DND-41 (cell line): ENCODE measurements around the gene PIF1.

Source experiments
- EZH2 ChIP-seq: IDR thresholded peaks from 3 replicates; pipeline ENCODE4 v1.6.1; 2012; ENCODE audit warnings: borderline replicate concordance, low read depth, mild to moderate bottlenecking, moderate library complexity, low read length, inconsistent platforms; ENCODE audit not compliant: severe bottlenecking
- TF ChIP-seq, protein P1 (sequence below): IDR thresholded peaks from 2 replicates; pipeline ENCODE4 v1.5.1; 2012; ENCODE audit warnings: borderline replicate concordance, low read length, moderate library complexity, mild to moderate bottlenecking; ENCODE audit not compliant: poor library complexity, severe bottlenecking; ENCODE audit errors: extremely low read depth

DNA sequence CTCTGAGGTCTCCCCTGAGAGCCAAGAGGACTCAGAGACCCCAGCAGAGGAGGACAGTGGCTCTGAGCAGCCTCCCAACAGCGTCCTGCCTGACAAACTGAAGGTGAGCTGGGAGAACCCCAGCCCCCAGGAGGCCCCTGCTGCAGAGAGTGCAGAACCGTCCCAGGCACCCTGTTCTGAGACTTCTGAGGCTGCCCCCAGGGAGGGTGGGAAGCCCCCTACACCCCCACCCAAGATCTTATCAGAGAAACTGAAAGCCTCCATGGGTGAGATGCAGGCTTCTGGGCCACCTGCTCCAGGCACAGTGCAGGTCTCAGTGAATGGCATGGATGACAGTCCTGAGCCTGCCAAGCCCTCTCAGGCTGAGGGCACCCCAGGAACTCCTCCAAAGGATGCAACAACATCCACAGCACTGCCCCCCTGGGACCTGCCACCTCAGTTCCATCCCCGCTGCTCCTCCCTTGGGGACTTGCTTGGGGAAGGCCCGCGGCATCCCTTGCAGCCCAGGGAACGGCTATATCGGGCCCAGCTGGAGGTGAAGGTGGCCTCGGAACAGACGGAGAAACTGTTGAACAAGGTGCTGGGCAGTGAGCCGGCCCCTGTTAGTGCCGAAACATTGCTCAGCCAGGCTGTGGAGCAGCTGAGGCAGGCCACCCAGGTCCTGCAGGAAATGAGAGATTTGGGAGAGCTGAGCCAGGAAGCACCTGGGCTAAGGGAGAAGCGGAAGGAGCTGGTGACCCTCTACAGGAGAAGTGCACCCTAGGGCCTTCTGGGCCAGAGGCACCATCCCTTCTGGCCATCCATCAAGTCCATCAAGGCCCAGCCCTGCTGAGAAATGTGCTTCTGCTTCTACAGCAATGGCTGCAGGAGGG lies 39.9 kb upstream of the PIF1 start:
- TF ChIP-seq, protein P1, sequence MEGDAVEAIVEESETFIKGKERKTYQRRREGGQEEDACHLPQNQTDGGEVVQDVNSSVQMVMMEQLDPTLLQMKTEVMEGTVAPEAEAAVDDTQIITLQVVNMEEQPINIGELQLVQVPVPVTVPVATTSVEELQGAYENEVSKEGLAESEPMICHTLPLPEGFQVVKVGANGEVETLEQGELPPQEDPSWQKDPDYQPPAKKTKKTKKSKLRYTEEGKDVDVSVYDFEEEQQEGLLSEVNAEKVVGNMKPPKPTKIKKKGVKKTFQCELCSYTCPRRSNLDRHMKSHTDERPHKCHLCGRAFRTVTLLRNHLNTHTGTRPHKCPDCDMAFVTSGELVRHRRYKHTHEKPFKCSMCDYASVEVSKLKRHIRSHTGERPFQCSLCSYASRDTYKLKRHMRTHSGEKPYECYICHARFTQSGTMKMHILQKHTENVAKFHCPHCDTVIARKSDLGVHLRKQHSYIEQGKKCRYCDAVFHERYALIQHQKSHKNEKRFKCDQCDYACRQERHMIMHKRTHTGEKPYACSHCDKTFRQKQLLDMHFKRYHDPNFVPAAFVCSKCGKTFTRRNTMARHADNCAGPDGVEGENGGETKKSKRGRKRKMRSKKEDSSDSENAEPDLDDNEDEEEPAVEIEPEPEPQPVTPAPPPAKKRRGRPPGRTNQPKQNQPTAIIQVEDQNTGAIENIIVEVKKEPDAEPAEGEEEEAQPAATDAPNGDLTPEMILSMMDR = no peak
- no peak for TF ChIP-seq EZH2
